Liver (tissue), 9 donors: ENCODE data around the gene BPIFB1. TPM values are rescaled to one million over a fixed set of nuclear protein-coding genes. Genes with fewer than 3 reads are reported as not detected.

Experiments used
- DNase-seq: peaks from one replicate; pipeline ENCODE4 v3.0.0-alpha.2; 2017; ENCODE audit warnings: low spot score
- H3K27ac ChIP-seq, 2 donors: one replicate each; pipeline ENCODE4 v1.7.0; 2013; ENCODE audit warnings: inconsistent platforms in 2 of 2, low read length in 2 of 2, control low read depth in 1 of 2, low read depth in 1 of 2, mild to moderate bottlenecking in 1 of 2
- H3K27me3 ChIP-seq, 4 donors: one replicate each; pipeline versions ENCODE4 v1.6.1 to v1.7.0; 2013; ENCODE audit warnings: low read length in 3 of 4, inconsistent platforms in 1 of 4, mild to moderate bottlenecking in 1 of 4, moderate library complexity in 1 of 4; ENCODE audit not compliant: control insufficient read depth in 4 of 4, insufficient read depth in 4 of 4
- H3K36me3 ChIP-seq, 4 donors: one replicate each; pipeline versions ENCODE4 v1.6.1 to v1.7.0; 2013; ENCODE audit warnings: low read length in 3 of 4, mild to moderate bottlenecking in 3 of 4, low read depth in 1 of 4, moderate library complexity in 1 of 4; ENCODE audit not compliant: control insufficient read depth in 4 of 4, insufficient read depth in 3 of 4
- H3K4me1 ChIP-seq, 4 donors: one replicate each; pipeline versions ENCODE4 v1.6.1 to v1.7.0; 2013; ENCODE audit warnings: low read length in 3 of 4, mild to moderate bottlenecking in 3 of 4, moderate library complexity in 1 of 4; ENCODE audit not compliant: control insufficient read depth in 4 of 4, insufficient read depth in 4 of 4
- H3K4me3 ChIP-seq, 3 donors: one replicate each; pipeline versions ENCODE4 v1.6.1 to v1.7.0; 2013; ENCODE audit warnings: low read length in 3 of 3, control low read depth in 1 of 3, low read depth in 1 of 3, mild to moderate bottlenecking in 1 of 3
- H3K9ac ChIP-seq, 2 donors: one replicate each; pipeline ENCODE4 v1.7.0; 2013; ENCODE audit warnings: low read length in 2 of 2, mild to moderate bottlenecking in 2 of 2, moderate library complexity in 2 of 2, control low read depth in 1 of 2, low read depth in 1 of 2
- H3K9me3 ChIP-seq, 4 donors: one replicate each; pipeline versions ENCODE4 v1.6.1 to v1.7.0; 2013; ENCODE audit warnings: low read length in 3 of 4; ENCODE audit not compliant: control insufficient read depth in 4 of 4
- EGR1 ChIP-seq, 2 donors: IDR thresholded peaks; 2 replicates each; pipeline ENCODE4 v1.6.1; 2016 to 2018; ENCODE audit warnings: antibody characterized with exemption in 2 of 2, low read depth in 2 of 2
- FOXA1 ChIP-seq: IDR thresholded peaks from 2 replicates; pipeline ENCODE4 v1.6.1; 2016; ENCODE audit warnings: antibody characterized with exemption
- FOXA2 ChIP-seq: IDR thresholded peaks from 2 replicates; pipeline ENCODE4 v1.6.1; 2016; ENCODE audit warnings: antibody characterized with exemption
- GABPA ChIP-seq, 2 donors: IDR thresholded peaks in 1 of 2; conservative IDR thresholded peaks in 1 of 2; 2 replicates each; pipeline ENCODE4 v1.6.1; 2016; ENCODE audit warnings: antibody characterized with exemption in 2 of 2, mild to moderate bottlenecking in 1 of 2, moderate library complexity in 1 of 2
- HNF4A ChIP-seq, 2 donors: conservative IDR thresholded peaks; 2 replicates each; pipeline ENCODE4 v1.6.1; 2016; ENCODE audit warnings: antibody characterized with exemption in 2 of 2, mild to moderate bottlenecking in 2 of 2
- HNF4G ChIP-seq: IDR thresholded peaks from 2 replicates; pipeline ENCODE4 v1.6.1; 2016; ENCODE audit warnings: antibody characterized with exemption
- JUND ChIP-seq, 2 donors: IDR thresholded peaks; 2 replicates each; pipeline ENCODE4 v1.6.1; 2016; ENCODE audit warnings: antibody characterized with exemption in 2 of 2
- NR2F2 ChIP-seq: IDR thresholded peaks from 2 replicates; pipeline ENCODE4 v1.6.1; 2016; ENCODE audit warnings: antibody characterized with exemption
- RAD21 ChIP-seq, 2 donors: IDR thresholded peaks; 2 replicates each; pipeline ENCODE4 v1.6.1; 2016; ENCODE audit warnings: antibody characterized with exemption in 2 of 2, mild to moderate bottlenecking in 2 of 2
- RXRA ChIP-seq, 2 donors: IDR thresholded peaks; 2 replicates each; pipeline ENCODE4 v1.6.1; 2017 to 2018; ENCODE audit warnings: antibody characterized with exemption in 2 of 2, mild to moderate bottlenecking in 1 of 2
- SP1 ChIP-seq: IDR thresholded peaks from 2 replicates; pipeline ENCODE4 v1.6.1; 2018; ENCODE audit warnings: antibody characterized with exemption, mild to moderate bottlenecking
- TAF1 ChIP-seq: conservative IDR thresholded peaks from 2 replicates; pipeline ENCODE4 v1.6.1; 2016; ENCODE audit warnings: antibody characterized with exemption, mild to moderate bottlenecking
- YY1 ChIP-seq: IDR thresholded peaks from 2 replicates; pipeline ENCODE4 v1.6.1; 2016; ENCODE audit warnings: antibody characterized with exemption, mild to moderate bottlenecking
- WGBS: extraction: QIAGEN DNeasy Blood & Tissue Kit; methylation state at CpG from one replicate; pipeline ENCODE4 v1.1.7; 2013; 5-methylcytosine and 5-hydroxymethylcytosine counted together
- polyA plus RNA-seq, 2 donors: library from polyadenylated mRNA; stranded (reverse) in 1 of 2; unstranded in 1 of 2; fragments of 200-250 nt in 1 of 2; fragments of >200 nt in 1 of 2; fragmentation: Nextera tagmentation in 1 of 2; extraction: Ambion mirVana in 1 of 2; gene quantifications; one replicate each; pipeline versions ENCODE4 v1.2.1 to v1.2.3, GENCODE V29; 2013 to 2015
- total RNA-seq, 2 donors: library from RNA; depleted of rRNA; stranded (reverse); fragments of >200 nt; gene quantifications; one replicate each; pipeline ENCODE4 v1.2.3, GENCODE V29; 2014
- TF ChIP-seq, protein P1 (sequence below): IDR thresholded peaks from 2 replicates; pipeline ENCODE4 v1.6.1; 2016; ENCODE audit warnings: antibody characterized with exemption, mild to moderate bottlenecking
- TF ChIP-seq, protein P2 (sequence below): IDR thresholded peaks from 2 replicates; pipeline ENCODE4 v1.6.1; 2016; ENCODE audit warnings: antibody characterized with exemption
- TF ChIP-seq, protein P3 (sequence below): IDR thresholded peaks from 2 replicates; pipeline ENCODE4 v1.6.1; 2016; ENCODE audit warnings: antibody characterized with exemption
- TF ChIP-seq, protein P4 (sequence below): IDR thresholded peaks from 2 replicates; pipeline ENCODE4 v1.6.1; 2016; ENCODE audit warnings: antibody characterized with exemption
- TF ChIP-seq, protein P5 (sequence below): fragments of 150-350 bp; IDR thresholded peaks from 2 replicates; pipeline ENCODE4 v1.5.1; 2017; ENCODE audit warnings: improper control_type of control experiment, low read depth, low read length; ENCODE audit not compliant: missing input control
- donor health status: healthy.
- donor health status: healthy.
- donor health status: healthy.
- donor health status: healthy.
- donor health status: healthy.

The BPIFB1 gene
- total and polyA plus RNA-seq, 4 donors, result 0.08 to 0.13 TPM; not detected in 2

DNA sequence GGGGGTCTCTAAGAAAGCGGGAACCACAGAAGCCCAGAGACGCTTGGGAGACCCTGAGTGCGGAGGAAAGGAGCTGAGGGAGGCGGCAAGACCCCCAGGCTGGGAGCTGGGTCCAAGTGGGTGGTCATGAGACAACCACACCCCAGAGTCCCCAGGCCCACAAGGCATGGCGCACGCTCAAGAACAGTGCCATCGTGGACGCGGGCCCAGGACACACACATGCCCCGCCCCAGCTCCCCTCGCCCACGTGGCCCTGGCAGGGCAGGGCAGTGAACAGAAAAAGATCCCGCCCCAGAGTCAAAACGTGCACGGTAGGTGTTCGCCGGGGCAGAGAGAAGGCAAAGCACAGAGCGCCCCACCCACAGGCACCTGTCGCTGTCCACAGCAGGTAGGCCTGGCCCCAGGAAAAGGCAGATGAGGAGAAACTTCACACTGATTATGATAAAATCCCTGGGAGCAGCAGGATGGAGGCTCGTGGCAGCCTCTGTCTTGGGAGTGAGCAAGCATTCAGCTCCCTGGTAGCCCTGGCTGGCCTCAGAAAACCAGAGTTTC is 50.0 kb downstream of the BPIFB1 start:
- DNase-seq, result no peak
- no peak overlapping the region for H3K4me3 ChIP-seq
- no peak overlapping the region for H3K9ac ChIP-seq
- H3K4me1 ChIP-seq, result no peaks in the 10 kb centered on the region
- H3K36me3 ChIP-seq, result no peaks in the 10 kb centered on the region
- 72% methylated on average over 20 of the region's 20 CpGs for WGBS
- no peak for TF ChIP-seq JUND (IDR thresholded peaks at IDR 0.05)
- TF ChIP-seq NR2F2, result no peak
- TF ChIP-seq, protein P1, sequence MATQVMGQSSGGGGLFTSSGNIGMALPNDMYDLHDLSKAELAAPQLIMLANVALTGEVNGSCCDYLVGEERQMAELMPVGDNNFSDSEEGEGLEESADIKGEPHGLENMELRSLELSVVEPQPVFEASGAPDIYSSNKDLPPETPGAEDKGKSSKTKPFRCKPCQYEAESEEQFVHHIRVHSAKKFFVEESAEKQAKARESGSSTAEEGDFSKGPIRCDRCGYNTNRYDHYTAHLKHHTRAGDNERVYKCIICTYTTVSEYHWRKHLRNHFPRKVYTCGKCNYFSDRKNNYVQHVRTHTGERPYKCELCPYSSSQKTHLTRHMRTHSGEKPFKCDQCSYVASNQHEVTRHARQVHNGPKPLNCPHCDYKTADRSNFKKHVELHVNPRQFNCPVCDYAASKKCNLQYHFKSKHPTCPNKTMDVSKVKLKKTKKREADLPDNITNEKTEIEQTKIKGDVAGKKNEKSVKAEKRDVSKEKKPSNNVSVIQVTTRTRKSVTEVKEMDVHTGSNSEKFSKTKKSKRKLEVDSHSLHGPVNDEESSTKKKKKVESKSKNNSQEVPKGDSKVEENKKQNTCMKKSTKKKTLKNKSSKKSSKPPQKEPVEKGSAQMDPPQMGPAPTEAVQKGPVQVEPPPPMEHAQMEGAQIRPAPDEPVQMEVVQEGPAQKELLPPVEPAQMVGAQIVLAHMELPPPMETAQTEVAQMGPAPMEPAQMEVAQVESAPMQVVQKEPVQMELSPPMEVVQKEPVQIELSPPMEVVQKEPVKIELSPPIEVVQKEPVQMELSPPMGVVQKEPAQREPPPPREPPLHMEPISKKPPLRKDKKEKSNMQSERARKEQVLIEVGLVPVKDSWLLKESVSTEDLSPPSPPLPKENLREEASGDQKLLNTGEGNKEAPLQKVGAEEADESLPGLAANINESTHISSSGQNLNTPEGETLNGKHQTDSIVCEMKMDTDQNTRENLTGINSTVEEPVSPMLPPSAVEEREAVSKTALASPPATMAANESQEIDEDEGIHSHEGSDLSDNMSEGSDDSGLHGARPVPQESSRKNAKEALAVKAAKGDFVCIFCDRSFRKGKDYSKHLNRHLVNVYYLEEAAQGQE, result no peak
- no peak for TF ChIP-seq RAD21 (IDR thresholded peaks at IDR 0.05)
- no peak for TF ChIP-seq RXRA (IDR thresholded peaks at IDR 0.05)
- TF ChIP-seq, protein P2, sequence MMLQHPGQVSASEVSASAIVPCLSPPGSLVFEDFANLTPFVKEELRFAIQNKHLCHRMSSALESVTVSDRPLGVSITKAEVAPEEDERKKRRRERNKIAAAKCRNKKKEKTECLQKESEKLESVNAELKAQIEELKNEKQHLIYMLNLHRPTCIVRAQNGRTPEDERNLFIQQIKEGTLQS, result no peak
- TF ChIP-seq EGR1 (IDR thresholded peaks at IDR 0.05; ENCODE audit: low read depth in 2 of 2), result no peak
- TF ChIP-seq HNF4A (conservative IDR thresholded peaks at IDR 0.05), result no peak
- TF ChIP-seq, protein P3, sequence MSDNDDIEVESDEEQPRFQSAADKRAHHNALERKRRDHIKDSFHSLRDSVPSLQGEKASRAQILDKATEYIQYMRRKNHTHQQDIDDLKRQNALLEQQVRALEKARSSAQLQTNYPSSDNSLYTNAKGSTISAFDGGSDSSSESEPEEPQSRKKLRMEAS, result no peak
- no peak for TF ChIP-seq GABPA (IDR thresholded peaks at IDR 0.05 in 1 of 2, conservative IDR thresholded peaks at IDR 0.05 in 1 of 2)
- no peak for TF ChIP-seq FOXA1
- TF ChIP-seq, protein P4, sequence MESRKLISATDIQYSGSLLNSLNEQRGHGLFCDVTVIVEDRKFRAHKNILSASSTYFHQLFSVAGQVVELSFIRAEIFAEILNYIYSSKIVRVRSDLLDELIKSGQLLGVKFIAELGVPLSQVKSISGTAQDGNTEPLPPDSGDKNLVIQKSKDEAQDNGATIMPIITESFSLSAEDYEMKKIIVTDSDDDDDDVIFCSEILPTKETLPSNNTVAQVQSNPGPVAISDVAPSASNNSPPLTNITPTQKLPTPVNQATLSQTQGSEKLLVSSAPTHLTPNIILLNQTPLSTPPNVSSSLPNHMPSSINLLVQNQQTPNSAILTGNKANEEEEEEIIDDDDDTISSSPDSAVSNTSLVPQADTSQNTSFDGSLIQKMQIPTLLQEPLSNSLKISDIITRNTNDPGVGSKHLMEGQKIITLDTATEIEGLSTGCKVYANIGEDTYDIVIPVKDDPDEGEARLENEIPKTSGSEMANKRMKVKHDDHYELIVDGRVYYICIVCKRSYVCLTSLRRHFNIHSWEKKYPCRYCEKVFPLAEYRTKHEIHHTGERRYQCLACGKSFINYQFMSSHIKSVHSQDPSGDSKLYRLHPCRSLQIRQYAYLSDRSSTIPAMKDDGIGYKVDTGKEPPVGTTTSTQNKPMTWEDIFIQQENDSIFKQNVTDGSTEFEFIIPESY, result no peak
- no peak for TF ChIP-seq YY1
- TF ChIP-seq, protein P5, sequence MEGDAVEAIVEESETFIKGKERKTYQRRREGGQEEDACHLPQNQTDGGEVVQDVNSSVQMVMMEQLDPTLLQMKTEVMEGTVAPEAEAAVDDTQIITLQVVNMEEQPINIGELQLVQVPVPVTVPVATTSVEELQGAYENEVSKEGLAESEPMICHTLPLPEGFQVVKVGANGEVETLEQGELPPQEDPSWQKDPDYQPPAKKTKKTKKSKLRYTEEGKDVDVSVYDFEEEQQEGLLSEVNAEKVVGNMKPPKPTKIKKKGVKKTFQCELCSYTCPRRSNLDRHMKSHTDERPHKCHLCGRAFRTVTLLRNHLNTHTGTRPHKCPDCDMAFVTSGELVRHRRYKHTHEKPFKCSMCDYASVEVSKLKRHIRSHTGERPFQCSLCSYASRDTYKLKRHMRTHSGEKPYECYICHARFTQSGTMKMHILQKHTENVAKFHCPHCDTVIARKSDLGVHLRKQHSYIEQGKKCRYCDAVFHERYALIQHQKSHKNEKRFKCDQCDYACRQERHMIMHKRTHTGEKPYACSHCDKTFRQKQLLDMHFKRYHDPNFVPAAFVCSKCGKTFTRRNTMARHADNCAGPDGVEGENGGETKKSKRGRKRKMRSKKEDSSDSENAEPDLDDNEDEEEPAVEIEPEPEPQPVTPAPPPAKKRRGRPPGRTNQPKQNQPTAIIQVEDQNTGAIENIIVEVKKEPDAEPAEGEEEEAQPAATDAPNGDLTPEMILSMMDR, result no peak
- no peak for TF ChIP-seq TAF1
- TF ChIP-seq FOXA2, result no peak
- no peak for TF ChIP-seq HNF4G
- no peak for TF ChIP-seq SP1
- H3K9me3 ChIP-seq, result no peaks in the 10 kb centered on the region
- peaks cover 0 to 2% (median 0%) of the 10 kb centered on the region in 4 donors for H3K27me3 ChIP-seq
- H3K27ac ChIP-seq, result no peak overlapping the region
